GM21447 (cell line): ENCODE results near the gene KHDRBS2.

ENCODE experiments used
- ATAC-seq: cut with Tn5 transposase; IDR thresholded peaks from one replicate; pipeline ENCODE4 v1.9.1; 2021; ENCODE audit not compliant: unreplicated experiment

Gene KHDRBS2

GRCh38 chr6:62192593-62192992 lies 93.4 kb downstream of the KHDRBS2 start:
- no peak for ATAC-seq

DNA sequence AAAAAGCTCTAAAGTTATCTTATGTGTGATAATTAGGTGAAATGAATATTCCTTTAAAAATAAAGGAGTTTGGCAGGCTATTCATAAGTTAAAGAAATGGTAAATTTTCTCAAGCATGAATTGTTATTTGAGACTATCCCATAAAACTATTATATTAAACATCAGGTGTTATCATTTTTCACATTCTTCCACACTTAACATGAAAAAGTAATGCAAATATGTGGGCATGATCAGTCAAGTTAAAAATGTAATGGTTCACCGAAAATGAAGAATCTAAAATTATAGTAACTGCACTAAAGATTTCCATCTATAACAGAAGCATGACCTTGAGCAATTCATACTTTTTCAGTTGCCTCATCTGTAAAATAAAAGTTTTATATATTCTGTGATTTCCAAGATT lies 110.8 kb downstream of the KHDRBS2 start:
- ATAC-seq = no peak

DNA sequence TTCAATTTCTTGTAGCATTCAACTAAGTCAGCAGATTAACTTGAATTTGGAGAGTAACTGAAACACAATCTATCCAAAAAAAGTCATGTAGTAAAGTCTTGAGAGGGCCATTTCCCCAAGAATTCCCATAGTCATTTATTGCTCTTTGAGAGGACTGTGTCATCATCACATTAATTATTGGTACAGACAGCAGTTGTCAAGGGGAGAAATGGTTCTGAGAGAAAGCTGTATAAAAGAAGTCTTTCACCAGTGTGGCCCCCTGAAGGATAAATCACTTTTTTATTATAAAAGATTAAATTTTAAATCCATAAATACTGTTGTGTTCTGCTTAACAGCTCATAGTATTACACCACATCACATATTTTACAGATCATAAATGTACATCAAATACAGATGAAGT lies 111.5 kb downstream of the KHDRBS2 start:
- ATAC-seq = no peak

- no peak for ATAC-seq
Measured at GRCh38 chr6:62167736-62168135, 118.3 kb downstream of the KHDRBS2 start.

GRCh38 chr6:62162858-62163257 lies 123.2 kb downstream of the KHDRBS2 start:
- no peak for ATAC-seq

GRCh38 chr6:62152796-62153195 lies 133.2 kb downstream of the KHDRBS2 start:
- no peak for ATAC-seq

DNA sequence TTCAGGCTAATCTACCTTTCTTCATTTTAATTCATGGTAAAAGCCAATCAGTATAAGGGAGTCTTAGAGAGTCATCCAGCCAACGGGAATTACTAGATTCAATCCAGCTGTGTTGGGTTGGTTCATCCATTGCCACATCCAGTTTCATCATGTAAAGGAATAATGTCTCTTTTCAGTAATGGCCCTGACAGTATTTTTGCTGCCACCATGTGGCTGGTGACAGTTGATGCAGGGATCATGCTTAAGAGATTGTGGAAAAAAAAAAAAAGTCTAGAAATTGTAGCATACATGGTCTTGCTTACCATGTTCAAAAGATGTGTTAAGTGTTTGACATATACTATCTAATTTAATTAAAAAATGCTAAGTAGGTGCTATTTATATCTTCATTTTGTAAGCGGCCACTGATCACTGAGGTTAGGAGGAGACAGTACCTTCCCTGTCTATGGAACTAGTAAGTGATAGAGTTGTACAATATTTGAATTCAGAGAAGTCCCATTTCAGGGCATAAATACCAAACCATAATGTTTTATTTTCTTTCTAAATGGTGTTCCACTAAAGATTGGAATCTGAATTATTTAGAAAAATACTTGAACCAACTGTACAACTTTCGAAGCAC lies 135.9 kb downstream of the KHDRBS2 start:
- peak; percentile 81 for ATAC-seq

DNA sequence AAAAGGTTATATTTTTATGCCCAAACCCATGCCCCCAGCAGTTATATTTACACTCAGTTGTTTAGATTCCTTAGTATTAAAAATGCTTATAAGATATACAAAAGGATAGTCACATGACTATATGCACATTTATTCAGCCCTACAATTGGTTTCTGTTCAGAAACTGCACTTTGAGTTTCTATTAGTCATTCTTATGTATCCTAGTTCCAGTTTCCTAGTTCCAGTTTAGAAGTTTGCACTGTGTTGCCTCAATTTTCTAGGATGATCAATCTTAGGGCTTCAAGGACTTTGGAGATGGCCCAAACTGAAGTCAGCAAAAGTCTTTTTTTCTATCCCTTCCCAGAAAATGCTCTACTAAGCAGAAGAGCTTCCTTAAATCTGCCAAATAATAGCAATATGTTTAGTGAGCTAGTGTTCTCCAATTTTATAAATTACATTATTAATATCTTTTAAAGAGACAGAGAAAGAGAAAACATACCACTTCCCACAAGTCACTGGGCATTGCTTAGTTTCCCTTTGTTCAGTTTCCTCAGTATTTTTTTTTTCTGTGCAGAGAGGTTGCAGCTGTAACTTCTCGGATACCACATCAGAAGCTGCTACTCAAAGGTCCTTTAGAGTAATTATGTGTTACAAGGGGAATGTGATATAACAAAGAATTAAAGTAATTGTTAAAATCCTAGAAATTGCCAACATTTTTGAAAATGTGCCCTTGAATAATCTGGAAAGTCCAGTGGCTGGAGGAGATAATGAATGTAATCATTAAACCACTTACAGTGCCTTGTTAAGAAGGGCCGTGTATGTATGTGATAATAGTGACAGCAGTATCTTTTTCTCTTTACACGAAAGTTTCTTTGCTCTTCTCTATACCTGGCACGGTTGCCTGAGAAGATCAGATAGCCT lies 138.8 kb downstream of the KHDRBS2 start:
- no peak for ATAC-seq

DNA sequence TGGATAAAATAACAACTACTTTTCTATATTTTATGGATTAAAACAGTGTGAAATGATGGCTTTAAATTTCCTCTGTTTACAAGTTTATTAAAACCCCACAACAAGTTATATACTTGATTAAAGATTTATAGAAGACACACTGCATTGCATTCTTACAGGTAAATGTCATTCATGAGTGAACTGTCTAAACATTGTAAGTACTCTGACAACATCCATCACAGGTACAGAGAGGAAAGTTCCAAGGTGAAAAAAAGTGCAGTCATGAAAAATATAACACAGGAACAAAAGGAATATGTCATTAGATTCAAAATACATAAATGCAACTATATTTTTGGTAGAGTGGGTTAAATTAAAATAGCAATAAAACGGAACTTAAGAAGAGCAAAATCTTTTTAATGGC lies 156.9 kb downstream of the KHDRBS2 start:
- ATAC-seq = no peak

DNA sequence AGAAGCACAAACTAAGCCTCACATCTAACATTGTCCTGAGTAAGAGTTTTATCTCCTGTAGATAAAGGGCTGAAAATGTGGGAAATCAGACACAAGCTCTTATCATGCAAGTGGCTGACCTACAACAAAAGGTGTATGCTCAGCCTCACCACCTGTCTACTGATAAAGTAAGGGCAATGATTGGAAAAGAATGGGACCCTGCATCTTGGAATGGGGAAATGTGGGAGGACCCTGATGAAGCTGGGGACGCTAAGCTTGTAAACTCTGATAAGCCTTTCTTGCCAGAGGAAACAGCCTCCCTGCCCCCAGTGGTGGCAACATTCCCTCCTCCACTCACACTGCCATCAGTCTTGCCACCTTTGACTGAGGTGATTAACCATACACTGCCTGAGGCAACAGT lies 166.6 kb downstream of the KHDRBS2 start:
- ATAC-seq = no peak

DNA sequence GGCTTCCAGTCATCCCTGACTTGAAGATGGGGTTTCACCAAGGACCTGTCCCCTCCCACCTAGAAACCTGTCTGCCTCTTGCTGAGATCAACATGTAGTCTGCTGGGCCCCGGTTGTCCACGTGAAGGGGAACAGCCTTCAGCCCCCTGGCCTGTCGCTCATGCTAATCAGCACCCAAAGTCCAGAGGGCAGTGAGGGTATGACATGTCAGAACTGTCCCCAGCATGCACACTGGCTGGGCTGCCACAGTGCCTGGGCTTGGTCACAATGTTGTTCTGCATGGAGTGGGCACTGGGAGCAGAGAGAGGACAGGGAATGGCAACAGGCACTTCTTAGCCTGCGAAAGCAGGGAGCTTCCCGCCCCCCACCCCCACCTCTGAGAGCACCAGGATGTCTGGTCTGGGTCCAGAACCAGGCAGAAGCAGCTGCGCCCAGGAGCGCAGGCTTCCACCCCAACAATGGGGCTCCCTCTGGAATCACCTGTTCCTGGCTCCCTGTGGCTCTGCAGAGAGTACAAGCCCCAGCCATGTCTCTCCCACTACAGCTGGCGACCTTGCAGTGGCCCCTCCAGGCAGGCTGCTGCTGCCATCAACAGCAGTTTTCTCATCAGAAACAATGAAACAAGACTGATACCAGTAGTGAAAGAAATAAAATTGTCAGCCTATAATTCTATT lies 182.7 kb downstream of the KHDRBS2 start:
- no peak for ATAC-seq

DNA sequence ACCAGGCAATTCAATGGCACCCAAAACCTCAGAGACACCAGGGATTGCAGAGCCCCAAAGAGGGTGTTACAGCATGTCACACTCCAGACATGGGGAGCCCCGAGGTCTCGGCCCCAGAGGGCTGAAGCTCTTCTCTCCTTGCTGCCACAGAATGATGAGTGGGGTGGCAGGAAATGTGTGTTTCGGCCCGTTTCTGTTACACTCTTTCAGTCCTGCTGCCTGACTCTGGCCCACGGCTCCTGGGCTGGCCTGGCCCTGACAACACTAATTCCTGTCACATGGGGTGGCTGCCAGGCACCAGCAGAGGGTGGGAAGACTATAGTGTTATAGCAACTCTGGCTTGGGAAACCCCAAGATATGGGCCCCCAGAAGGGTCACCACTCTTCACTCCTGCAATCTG lies 183.6 kb downstream of the KHDRBS2 start:
- ATAC-seq = no peak

GRCh38 chr6:62090442-62091229 lies 195.4 kb downstream of the KHDRBS2 start:
- ATAC-seq = no peak

GRCh38 chr6:62089781-62090180 lies 196.2 kb downstream of the KHDRBS2 start:
- ATAC-seq = no peak

- ATAC-seq = no peak
Measured at GRCh38 chr6:62086047-62086446, 200.0 kb downstream of the KHDRBS2 start.

DNA sequence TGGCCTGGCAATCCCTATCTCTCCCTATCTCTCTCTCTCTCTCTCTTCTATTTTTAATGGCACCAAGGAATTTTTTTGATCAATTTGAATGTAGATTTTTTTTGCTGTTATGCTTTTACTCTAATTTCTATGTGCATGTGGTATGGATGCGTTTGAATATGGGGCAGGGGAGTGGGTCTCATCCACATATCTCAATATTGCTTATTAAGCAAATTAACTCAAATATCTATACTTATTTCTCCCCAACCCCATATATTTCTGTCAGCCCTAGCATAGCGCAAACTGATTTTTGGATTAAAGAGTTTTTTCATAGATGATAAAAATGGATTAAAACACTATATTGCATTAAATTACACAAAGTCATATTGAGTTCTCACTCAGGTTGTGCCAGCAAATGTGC lies 210.2 kb downstream of the KHDRBS2 start:
- no peak for ATAC-seq

- ATAC-seq = no peak
Measured at GRCh38 chr6:62059901-62060300, 226.1 kb downstream of the KHDRBS2 start.

GRCh38 chr6:62057300-62057699 lies 228.7 kb downstream of the KHDRBS2 start:
- no peak for ATAC-seq

DNA sequence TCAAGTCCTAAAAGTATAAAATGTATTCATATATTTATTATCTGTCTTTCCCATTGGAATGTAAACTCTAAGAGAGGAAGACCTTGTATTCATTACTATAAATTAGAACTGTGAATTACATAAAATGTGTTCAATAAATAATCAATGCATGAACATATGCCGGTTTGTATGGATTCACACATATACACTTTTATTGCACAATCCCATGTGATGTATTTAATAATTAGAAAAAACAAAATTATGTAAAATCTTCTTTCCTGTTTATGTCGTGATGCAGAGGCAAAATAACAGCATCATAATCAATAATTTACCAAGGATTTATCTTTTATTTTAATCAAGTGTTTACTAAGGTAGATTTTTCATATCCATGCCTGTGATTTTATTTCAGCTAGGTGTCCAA lies 240.5 kb downstream of the KHDRBS2 start:
- ATAC-seq = no peak

DNA sequence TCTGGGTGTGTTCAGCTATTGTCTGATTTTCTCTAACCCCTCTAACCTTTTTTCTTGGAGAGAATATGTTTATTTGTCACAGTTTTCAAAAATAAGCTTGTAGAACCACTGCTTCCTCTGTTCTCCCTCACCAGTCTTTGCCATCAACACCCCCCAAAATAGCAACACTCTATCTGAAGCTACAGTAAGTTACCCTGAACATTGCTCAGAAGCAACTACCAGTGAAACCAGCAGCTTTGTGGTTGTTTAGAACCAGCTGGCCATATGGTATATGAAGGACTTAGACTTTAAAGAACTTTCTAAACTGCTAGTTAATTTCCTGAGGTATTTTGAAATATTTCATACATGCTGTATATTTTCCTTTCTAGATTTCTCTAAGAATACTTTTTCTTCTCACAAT lies 242.9 kb downstream of the KHDRBS2 start:
- ATAC-seq = no peak

DNA sequence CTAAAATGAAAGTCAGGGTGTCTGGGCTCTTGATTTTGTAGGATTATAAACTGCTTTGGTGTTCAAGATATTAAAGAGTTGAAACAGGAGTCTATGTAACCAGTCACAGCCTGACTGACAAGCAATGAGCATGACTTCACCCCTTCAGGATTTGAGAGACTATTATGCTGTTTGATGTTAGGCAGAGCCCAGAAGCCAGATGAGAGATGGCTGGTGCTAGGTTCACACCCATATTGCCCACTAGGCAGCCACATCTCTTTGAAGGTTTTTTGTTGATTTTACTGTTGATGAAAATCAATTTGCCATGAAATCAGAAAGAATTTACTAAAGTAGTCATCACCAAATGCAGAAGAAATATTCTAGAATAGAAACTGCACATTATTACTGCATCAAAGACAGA lies 243.6 kb downstream of the KHDRBS2 start:
- no peak for ATAC-seq
